Measurements from ENCODE around the gene ZNF587B. TPM values are rescaled to one million over a fixed set of nuclear protein-coding genes. Genes with fewer than 3 reads are reported as not detected.
"Not testable (repeated sequence)": the region's sequence is repeated elsewhere in the genome, so short reads cannot be mapped to it uniquely, and the experiment has no call there.

ZNF587B gene
- total RNA-seq, 1 donor: 18.3 TPM

DNA sequence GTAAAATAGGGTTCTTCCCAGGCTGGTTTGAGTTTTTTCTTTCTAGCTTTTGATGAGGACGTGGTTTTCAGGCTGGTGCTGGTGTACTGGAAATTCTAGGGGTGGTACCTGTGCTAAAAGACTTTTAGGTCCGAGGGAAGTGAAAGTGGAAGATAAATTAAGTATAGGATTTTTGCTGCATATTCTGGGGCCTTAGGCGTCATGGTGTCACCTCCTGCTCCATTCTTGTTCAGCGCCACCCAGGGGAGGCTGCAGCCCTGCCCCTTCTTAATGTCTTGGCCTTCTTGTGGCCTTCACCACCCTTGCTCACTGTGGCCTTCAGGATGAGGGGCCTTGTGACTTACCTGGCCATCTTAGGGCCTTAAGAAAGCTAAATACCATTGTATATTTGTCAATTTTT is 27.8 kb upstream of the ZNF587B start:
- DNase-seq (ENCODE audit: low read depth): no peak
- no peak overlapping the region for H3K4me3 ChIP-seq (ENCODE audit: low read depth, low read length)
- TF ChIP-seq, protein P1, sequence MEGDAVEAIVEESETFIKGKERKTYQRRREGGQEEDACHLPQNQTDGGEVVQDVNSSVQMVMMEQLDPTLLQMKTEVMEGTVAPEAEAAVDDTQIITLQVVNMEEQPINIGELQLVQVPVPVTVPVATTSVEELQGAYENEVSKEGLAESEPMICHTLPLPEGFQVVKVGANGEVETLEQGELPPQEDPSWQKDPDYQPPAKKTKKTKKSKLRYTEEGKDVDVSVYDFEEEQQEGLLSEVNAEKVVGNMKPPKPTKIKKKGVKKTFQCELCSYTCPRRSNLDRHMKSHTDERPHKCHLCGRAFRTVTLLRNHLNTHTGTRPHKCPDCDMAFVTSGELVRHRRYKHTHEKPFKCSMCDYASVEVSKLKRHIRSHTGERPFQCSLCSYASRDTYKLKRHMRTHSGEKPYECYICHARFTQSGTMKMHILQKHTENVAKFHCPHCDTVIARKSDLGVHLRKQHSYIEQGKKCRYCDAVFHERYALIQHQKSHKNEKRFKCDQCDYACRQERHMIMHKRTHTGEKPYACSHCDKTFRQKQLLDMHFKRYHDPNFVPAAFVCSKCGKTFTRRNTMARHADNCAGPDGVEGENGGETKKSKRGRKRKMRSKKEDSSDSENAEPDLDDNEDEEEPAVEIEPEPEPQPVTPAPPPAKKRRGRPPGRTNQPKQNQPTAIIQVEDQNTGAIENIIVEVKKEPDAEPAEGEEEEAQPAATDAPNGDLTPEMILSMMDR (IDR thresholded peaks at IDR 0.05; ENCODE audit: insufficient read depth, low read length): no peak

DNA sequence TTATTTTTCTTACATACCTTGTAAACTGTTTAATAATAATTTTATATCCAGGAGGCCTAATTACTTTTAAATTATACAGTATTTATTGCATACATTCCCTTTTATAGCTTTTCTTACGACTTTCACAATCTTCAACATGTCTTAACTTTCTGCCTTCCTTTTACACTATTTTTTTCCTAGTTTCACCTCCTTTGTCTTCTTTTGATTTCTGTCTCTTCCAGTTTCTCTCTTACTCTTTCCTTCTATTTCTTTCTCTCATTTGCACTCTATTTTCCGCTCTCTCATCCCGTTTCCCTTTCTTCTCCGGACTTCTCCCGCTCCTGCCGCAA is 26.9 kb upstream of the ZNF587B start:
- peak overlapping the region; percentile 70 for H3K4me3 ChIP-seq (ENCODE audit: low read depth, low read length)
- TF ChIP-seq, protein P1 (IDR thresholded peaks at IDR 0.05; ENCODE audit: insufficient read depth, low read length): no peak
- no peak for DNase-seq (ENCODE audit: low read depth)

GRCh38 chr19:57803594-57804325 is 26.3 kb upstream of the ZNF587B start:
- TF ChIP-seq, protein P1 (IDR thresholded peaks at IDR 0.05; ENCODE audit: insufficient read depth, low read length): no peak

DNA sequence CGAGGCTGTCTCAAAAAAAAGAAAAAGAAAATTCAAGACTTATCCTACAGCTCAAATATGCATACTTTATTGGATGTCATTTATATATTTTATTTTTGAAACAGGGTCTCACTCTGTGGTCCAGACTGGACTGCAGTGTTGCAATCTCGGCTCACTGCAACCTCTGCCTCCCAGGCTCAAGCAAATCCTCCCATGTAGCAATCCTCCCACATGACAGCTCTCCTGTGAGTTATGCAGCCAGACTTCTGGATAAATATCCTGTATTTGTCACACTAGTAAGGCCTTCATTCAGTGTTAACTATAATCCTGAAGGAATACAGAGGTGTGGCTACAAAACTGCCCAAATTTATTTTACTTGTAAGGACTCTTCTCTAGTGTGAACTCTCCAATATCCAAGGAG is 22.6 kb upstream of the ZNF587B start:
- DNase-seq (ENCODE audit: low read depth): no peak
- TF ChIP-seq, protein P1 (IDR thresholded peaks at IDR 0.05; ENCODE audit: insufficient read depth, low read length): no peak

More at GRCh38 chr19:57803594-57804325, 26.3 kb upstream of the ZNF587B start:
- peak overlapping the region; percentile 70 for H3K4me3 ChIP-seq (ENCODE audit: low read depth, low read length)
- peak; percentile 66 for DNase-seq (ENCODE audit: low read depth)

DNA sequence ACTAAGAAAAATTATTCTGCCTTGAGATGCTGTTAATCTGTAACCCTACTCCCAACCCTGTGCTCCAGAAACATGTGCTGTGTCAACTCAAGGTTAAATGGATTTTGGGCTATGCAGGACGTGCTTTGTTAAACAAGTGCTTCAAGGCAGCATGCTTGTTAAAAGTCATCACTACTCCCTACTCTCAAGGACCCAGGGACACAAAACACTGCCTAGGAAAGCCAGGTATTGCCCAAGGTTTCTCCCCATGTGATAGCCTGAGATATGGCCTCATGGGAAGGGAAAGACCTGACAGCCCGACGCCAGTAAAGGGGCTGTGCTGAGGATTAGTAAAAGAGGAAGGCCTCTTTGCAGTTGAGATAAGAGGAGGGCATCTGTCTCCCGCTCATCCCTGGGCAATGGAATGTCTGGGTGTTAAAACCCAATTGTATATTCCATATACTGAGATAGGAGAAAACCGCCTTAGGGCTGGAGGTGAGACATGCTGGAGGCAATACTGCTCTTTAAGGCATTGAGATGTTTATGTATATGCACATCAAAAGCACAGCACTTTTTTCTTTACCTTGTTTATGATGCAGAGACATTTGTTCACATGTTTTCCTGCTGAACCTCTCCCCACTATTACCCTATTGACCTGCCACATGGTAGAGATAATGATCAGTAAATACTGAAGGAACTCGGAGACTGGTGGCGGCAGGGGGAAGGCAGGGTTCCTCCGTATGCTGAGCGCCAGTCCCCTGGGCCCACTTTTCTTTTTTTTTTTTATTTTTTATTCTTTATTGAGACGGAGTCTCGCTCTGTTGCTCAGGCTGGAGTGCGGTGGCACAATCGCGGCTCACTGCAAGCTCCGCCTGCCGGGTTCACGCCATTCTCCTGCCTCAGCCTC is 19.4 kb upstream of the ZNF587B start:
- not testable (repeated sequence) for H3K4me3 ChIP-seq (ENCODE audit: low read depth, low read length); DNase-seq (ENCODE audit: low read depth)

More for the DNA sequence above, 22.6 kb upstream of the ZNF587B start:
- H3K4me3 ChIP-seq (ENCODE audit: low read depth, low read length): no peak overlapping the region

DNA sequence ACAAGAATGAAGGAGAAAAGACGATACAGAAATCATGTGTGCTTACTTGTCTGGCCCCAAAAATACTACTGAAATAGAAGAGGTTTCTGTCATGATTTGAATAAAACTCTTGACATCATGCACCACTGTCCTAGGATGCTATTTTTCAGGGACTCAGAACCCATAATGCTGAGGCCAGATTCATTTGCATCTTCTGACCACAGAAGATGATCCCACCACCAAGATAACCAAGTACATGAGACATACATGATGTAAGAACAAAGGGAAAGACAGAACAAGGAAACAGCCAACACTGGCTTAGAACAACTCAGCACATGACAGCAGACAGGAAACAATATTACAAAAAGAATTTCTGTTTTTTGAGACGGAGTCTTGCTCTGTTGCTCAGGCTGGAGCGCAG is 17.9 kb upstream of the ZNF587B start:
- no peak overlapping the region for H3K4me3 ChIP-seq (ENCODE audit: low read depth, low read length)
- TF ChIP-seq, protein P1 (IDR thresholded peaks at IDR 0.05; ENCODE audit: insufficient read depth, low read length): no peak
- no peak for DNase-seq (ENCODE audit: low read depth)

DNA sequence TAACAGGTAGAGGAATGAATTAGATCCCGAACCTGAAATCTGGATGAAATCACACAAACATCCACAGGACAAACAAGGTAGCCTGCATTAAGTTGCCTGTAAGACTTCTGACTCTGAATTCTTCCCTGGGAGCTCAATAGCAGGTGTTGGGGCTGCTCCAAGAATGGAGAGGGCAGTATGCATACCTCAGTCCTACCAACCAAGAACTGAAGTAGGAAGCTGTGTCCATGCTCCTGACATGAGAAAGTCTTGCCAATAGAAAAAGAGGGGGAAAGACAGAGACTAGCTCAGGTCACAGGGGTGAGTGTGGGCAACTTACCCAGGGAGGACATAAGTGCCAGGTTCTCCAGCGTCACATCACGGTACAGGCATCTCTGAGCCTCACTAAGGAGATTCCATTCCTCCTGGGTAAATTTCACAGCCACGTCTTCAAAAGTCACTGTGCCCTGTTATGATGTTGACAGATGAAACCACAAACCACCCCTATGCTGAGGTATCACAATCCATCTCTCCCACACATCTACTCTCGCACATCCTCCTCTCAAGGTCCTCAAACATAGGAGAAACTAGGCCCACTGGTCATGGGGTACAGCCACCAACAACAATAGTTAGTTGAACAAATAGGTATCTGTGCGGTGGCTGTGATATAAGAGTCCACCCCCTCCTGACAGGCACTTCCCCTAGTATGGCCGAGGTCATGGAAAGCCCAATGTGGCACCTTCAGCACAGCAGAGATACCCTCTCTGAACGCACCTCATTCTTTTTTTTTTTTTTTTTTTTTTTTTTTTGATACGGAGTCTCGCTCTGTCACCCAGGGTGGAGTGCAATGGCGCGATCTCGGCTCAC is 16.9 kb upstream of the ZNF587B start:
- not testable (repeated sequence) for H3K4me3 ChIP-seq (ENCODE audit: low read depth, low read length); DNase-seq (ENCODE audit: low read depth)

Measured in fibroblast of the aortic adventitia (primary cell).